ENCODE measurements around the gene DSEL. TPM values are rescaled to one million over a fixed set of nuclear protein-coding genes. Genes with fewer than 3 reads are reported as not detected.

DSEL gene
- 10 to 100 TPM in 3 of 8 experiments, 1 to 10 TPM in 5; 3.2 to 25.0 (median 8.2) TPM for total RNA-seq

DNA sequence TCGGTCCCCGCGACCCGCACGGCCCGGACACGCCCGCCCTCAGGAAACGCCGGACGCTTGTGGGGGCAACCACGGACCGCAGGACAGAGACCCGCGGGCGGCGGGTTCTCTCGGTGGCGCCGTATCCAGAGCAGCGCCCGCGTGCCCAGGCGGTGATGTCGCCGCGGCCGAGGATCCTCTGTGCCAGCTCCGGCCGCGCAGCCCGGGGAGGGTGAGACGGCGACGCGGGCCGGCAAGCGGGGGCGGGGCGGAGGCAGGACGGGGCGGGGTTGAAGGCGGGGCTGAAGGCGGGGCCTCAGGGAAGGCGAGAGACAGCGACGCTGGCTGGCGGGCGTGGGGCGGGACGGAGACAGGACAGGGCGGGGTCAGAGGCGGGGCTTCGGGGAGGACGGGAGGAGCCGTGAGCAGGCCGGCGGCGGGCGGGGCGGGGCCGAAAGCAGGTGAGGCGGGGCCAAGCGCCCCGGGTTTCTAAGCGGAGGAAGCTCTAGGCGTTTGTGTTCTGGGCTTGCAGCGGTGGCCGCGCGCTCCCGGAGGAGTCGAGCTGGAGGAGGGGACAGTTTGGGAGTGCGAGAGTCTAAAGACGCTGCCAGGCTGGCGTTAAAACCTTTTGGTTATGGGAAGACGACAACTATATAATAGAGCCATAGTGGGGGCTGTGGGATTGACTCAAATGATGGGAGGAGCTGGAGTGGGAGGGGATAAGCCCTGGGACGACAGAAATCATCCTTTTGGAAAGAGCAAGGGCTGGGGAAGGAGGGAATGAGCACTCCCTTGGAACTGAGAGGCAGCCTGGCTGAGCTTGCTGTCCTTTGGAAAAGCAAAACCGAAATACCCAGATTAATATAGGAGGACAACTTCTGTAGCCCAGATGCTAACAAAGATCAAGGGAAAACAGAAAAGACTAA, at the start of gene DSEL:
Gene DSEL, minus strand, starts transcription at position 182 of the 905 bp plus-strand sequence. CDS start 2,112 bp downstream, outside the sequence.
- WGBS, 10 experiments, result 0% methylated on average over 1 to 8 of the region's 79 CpGs; no CpG with 5 or more reads in 3 of the 10 experiments

DNA sequence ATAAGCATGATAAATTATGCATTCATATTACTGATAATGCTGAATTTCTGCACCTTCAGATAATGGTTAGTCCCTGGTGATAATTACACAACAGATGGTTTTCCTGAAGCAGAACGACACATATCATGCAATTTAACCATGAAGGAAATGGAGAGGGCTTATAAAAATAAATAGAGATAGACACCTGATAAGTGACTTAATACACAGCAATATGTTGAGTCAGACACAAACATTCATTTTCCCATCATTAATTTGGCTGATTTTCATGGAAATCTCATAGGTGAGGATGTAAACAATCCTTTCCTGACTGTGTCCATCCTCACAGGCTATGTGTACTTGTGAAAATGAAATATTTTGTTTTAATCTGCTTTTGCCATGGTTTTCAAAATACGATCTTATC, 36.9 kb upstream of the DSEL start:
- in situ Hi-C loops (cut with MboI; ENCODE audit: low pct_unique_long_range_greater_than_20kb in 2 of 9, low sequenced_read_pairs in 9 of 9, unreplicated experiment in 9 of 9), result no loop called here
- ATAC-seq (replicated peaks in 6 of 8), result no peak
- WGBS, 10 experiments, result 56 to 100% (median 78%) methylated on average over 1 to 2 of the region's 2 CpGs
- Histone ChIP-seq H3K27ac (no peak overlapping the region), H3K4me1 (replicated peaks in 1 of 2) (no peaks in the 10 kb centered on the region), H3K4me3 (no peak overlapping the region)

More for the DNA sequence above, at the start of gene DSEL:
- peak; percentile 83 to 90 (median 86) for ATAC-seq (replicated peaks in 6 of 8)
- in situ Hi-C loops (cut with MboI; ENCODE audit: low pct_unique_long_range_greater_than_20kb in 2 of 9, low sequenced_read_pairs in 9 of 9, unreplicated experiment in 9 of 9), result no loop called here
- Histone ChIP-seq H3K4me1 (replicated peaks in 1 of 2) (peaks cover 0 to 7% of the 10 kb centered on the region in 2 donors), H3K27ac (peak within 1 kb of the TSS; percentile 22 to 29), H3K4me3 (peak within 1 kb of the TSS; percentile 46 to 81 (median 55))

DNA sequence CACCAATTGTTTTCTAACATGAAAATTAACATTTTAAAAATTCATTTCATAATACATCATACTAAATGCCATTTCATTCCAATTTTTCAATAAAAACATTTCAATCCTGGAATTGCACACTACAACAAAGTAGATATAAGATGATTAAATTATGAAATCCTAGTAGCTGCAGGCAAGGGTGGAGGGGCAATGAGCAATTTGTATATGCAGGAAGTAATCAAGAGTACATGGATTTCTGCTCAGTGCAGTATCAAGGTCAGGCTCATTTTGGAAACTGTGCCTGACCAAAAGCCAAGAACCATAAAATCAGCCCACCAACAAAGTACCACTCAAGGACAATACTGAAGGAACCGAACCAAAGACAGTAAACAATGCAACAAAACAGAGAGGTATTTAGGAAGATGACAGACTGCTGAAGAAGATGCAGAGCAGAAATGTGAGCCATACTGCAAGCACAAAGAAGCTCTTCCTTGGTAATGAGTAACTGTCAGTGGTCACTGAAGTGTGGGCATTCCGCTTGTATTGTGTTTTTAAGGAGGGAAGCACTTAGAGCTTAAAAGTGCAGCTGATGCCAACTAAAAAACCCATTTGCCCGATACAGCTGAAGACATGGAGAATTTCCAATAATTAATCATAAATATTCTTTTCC, 34.5 kb upstream of the DSEL start:
- H3K4me1 ChIP-seq (replicated peaks in 1 of 2), result no peaks in the 10 kb centered on the region
- H3K27ac ChIP-seq, result no peak overlapping the region
- WGBS, 10 experiments, result 0 to 65% (median 31%) methylated on average over 1 to 3 of the region's 3 CpGs
- no peak overlapping the region for H3K4me3 ChIP-seq
- in situ Hi-C loops (cut with MboI; ENCODE audit: low pct_unique_long_range_greater_than_20kb in 2 of 9, low sequenced_read_pairs in 9 of 9, unreplicated experiment in 9 of 9), result no loop called here
- peak in 3 of 8 experiments; percentile 38 to 57 (median 54) for ATAC-seq (replicated peaks in 6 of 8)

DNA sequence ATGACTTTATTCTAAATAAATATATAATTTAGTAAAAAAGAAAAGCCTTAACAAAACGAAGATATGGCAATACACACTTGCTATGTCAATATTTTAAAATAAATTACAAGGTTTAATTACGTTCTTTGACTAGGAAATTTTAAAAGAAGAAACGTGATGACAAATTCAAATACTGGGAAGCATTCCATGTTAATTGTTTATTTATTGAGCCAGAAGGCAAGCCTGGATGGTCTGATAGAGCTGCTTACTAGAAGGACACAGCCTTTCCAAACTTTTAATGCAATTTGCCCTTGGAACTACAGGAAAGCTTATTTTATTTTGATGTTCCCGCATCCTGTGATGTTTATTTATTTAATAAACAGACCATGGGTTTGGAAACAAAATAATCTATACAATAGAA, 33.4 kb upstream of the DSEL start:
- Histone ChIP-seq H3K4me3 (no peak overlapping the region), H3K27ac (no peak overlapping the region), H3K4me1 (replicated peaks in 1 of 2) (no peaks in the 10 kb centered on the region)
- in situ Hi-C loops (cut with MboI; ENCODE audit: low pct_unique_long_range_greater_than_20kb in 2 of 9, low sequenced_read_pairs in 9 of 9, unreplicated experiment in 9 of 9), result no loop called here
- WGBS, 10 experiments, result 13 to 94% (median 70%) methylated on average over 3 to 4 of the region's 4 CpGs
- ATAC-seq (replicated peaks in 6 of 8), result no peak

DNA sequence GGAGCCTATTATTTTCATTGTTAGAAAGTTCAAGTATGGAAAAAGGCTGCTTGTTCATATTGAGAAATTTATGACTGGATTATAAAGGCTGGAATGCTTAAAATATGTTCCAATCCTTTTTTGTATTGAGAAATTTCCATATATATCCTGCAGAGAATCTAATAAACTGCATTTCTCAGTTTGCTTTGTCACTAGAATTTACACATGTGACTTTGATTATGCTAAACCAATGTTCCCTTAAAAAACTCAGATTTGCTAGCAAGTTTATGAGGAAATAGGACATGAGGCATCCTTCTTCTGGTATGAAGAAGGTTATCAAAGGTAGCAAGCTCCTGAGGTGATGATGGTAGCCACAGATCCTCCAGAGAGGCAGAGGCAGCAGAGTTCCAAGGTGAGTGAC, 29.2 kb upstream of the DSEL start:
- in situ Hi-C loops (cut with MboI; ENCODE audit: low pct_unique_long_range_greater_than_20kb in 2 of 9, low sequenced_read_pairs in 9 of 9, unreplicated experiment in 9 of 9), result no loop called here
- H3K27ac ChIP-seq, result no peak overlapping the region
- peak in 1 of 8 experiments; percentile 47 for ATAC-seq (replicated peaks in 6 of 8)

DNA sequence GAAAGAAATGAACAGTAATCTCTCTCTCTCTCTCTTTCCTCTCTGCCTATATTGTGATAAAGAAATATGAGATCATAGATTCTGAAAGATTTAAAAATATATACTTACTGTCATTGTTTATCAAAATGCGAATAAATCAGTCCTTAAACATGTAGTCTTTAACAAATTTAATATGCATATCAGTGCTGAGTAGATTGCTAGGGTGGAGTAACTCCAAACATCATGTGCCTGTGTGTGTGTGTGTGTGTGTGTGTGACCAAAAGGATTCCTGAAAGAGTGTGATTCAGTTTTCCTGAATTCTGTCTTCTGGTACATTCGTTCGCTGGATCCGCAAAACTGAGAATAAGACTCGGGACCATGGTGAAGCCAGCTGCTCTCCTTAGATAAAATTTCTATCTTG, 24.0 kb upstream of the DSEL start:
- in situ Hi-C loops (cut with MboI; ENCODE audit: low pct_unique_long_range_greater_than_20kb in 2 of 9, low sequenced_read_pairs in 9 of 9, unreplicated experiment in 9 of 9), result no loop called here
- H3K4me3 ChIP-seq, result no peak overlapping the region
- WGBS, 10 experiments, result 53 to 91% (median 83%) methylated on average over 3 to 5 of the region's 5 CpGs; no CpG with 5 or more reads in 2 of the 10 experiments
- H3K4me1 ChIP-seq (replicated peaks in 1 of 2), result no peaks in the 10 kb centered on the region
- ATAC-seq (replicated peaks in 6 of 8), result peak in 3 of 8 experiments; percentile 67 to 85 (median 75)
- H3K27ac ChIP-seq, result no peak overlapping the region

More for the DNA sequence above, 29.2 kb upstream of the DSEL start:
- no peaks in the 10 kb centered on the region for H3K4me1 ChIP-seq (replicated peaks in 1 of 2)
- H3K4me3 ChIP-seq, result no peak overlapping the region

DNA sequence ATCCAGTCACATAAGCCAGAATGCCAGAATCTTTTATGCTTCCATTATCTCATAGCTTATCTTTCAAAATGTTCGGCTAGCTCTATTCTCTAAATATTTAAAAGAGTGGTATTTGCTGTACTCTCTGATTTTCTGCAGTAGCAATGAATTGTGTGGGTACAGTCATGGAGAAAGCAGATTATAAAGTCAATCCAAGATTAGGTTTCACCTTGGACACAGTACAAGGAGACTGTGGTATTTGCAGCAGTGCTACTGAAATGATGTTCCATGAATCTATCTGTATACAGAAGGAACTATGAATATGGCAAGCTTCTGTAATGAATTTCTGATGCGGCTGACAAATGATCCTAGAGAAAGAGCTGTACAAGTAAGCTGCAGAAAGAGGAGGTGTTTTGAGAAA, 15.4 kb upstream of the DSEL start:
- WGBS, 10 experiments, result 57 to 100% (median 93%) methylated on average over 1 to 2 of the region's 2 CpGs
- ATAC-seq (replicated peaks in 6 of 8), result no peak
- H3K27ac ChIP-seq, result no peak overlapping the region
- in situ Hi-C loops (cut with MboI; ENCODE audit: low pct_unique_long_range_greater_than_20kb in 2 of 9, low sequenced_read_pairs in 9 of 9, unreplicated experiment in 9 of 9), result no loop called here
- no peak overlapping the region for H3K4me3 ChIP-seq
- H3K4me1 ChIP-seq (replicated peaks in 1 of 2), result no peaks in the 10 kb centered on the region

DNA sequence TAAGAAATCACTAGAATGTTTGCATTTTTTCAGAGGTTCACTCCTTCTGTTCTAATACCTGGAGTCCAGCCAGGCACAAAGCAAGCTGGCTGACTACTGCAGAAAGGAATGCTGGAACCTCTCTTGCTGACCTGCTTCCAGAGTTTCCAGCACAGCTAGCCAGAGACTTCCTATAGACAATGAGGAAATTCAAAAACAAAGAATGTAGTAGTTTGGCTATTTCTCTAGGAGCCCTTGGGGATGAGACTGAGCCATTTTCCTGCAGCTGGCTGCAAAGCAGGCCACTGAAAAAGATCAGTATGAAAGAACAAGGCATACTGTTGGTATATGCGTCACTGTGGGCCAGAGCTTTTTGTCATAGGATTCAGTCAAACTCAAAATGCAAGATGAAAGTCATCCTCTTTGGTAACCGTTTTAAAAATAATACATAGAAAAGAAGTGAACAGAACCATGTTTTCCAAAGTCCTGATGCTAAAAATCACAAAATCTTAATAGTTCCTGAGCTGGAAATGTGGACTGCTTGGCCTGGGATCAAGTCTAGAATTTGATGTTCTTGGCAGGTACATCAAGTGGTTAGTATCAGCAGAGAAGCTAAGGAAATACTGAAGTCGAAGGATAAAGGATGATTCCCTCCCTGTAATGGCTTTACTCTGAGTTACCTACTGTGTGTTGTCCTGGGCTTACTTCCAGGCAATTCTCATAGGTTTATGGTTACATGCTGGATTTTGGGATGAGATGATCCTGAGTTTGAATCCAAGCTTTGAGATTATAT, 9.0 kb upstream of the DSEL start:
- in situ Hi-C loops (cut with MboI; ENCODE audit: low pct_unique_long_range_greater_than_20kb in 2 of 9, low sequenced_read_pairs in 9 of 9, unreplicated experiment in 9 of 9), result no loop called here
- WGBS, 10 experiments, result 12 to 90% (median 73%) methylated on average over 2 to 3 of the region's 3 CpGs; no CpG with 5 or more reads in 3 of the 10 experiments

DNA sequence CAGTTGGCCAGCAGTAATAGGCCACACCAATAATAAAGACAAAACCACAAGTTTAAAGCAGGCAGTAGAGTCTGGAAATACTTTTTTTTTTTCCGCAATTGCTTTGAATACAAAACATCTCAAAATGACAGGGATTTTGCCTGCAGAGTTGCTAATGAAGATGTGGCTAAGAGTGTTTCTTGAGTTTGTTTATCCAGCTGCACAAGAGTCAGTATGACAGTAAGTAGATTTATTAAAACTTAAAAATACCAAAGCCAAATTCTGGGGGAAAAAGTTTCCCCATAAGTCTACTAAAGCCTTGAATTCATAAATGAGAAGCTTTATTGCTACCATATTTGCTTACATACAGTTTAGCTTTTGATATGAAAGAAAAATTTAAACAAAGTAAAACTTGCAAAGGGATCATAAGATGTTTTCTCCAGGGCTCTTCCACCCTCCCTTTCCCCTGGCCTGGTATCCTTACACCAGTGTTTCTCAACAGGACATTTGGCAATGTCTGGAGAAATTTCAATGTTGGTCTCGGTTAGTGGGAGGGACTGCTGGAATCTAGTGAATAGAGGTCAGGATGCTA, 3.9 kb upstream of the DSEL start:
- in situ Hi-C loops (cut with MboI; ENCODE audit: low pct_unique_long_range_greater_than_20kb in 2 of 9, low sequenced_read_pairs in 9 of 9, unreplicated experiment in 9 of 9), result no loop called here
- Histone ChIP-seq H3K4me3 (no peak overlapping the region), H3K27ac (no peak overlapping the region), H3K4me1 (replicated peaks in 1 of 2) (peaks cover 0 to 5% of the 10 kb centered on the region in 2 donors)
- ATAC-seq (replicated peaks in 6 of 8), result no peak
- 0 to 100% (median 92%) methylated on average over 1 to 2 of the region's 2 CpGs; no CpG with 5 or more reads in 1 of the 10 experiments for WGBS, 10 experiments

More for the DNA sequence above, 9.0 kb upstream of the DSEL start:
- ATAC-seq (replicated peaks in 6 of 8), result peak in 6 of 8 experiments; percentile 33 to 95 (median 72)
- Histone ChIP-seq H3K4me1 (replicated peaks in 1 of 2) (no peaks in the 10 kb centered on the region), H3K4me3 (no peak overlapping the region), H3K27ac (no peak overlapping the region)

DNA sequence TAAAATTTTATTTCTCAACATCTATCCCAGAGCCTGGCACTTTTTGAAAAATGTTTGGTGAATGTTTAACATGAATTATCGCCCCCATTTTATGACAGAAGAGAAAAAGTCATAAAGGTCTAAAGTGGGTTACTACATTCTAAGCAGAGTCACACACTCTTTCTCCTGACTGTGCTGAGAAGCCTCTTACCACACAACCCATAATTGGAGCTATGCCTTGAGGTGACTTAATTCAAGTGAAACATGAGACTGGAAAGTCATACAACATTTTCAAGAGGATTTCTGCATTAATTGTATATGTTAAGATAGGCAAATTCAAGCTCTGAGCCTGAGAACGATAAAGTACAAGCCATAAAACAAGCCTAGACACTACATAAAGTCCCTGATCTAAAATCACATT, 3.1 kb upstream of the DSEL start:
- 10 to 100% (median 68%) methylated on average over 1 to 2 of the region's 2 CpGs; no CpG with 5 or more reads in 1 of the 10 experiments for whole genome bisulfite sequencing, 10 experiments
- in situ Hi-C loops (cut with MboI; ENCODE audit: low pct_unique_long_range_greater_than_20kb in 2 of 9, low sequenced_read_pairs in 9 of 9, unreplicated experiment in 9 of 9), result no loop called here
- ATAC-seq (replicated peaks in 6 of 8), result no peak
- Histone ChIP-seq H3K27ac (no peak overlapping the region), H3K4me1 (replicated peaks in 1 of 2) (peaks cover 0 to 7% of the 10 kb centered on the region in 2 donors), H3K4me3 (no peak overlapping the region)

DNA sequence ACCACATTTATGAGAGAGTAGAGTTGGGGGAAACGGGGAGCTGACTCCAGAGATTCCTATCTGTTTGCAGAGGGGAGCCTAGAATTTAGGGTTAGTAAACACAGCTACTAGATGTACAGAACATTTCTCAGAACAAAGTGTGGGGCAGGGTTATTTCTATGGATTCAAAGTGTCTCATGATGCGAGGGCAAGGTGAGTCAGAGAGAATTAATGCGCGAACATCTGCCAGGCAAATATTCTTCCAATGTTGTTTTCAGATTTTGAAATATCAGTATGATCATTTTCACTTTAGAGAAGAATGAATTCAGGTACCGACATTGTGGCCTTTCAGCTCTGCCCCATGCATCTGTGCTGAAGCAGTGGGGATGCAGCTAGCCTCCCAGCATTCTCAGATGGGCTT, 2.0 kb upstream of the DSEL start:
- in situ Hi-C loops (cut with MboI; ENCODE audit: low pct_unique_long_range_greater_than_20kb in 2 of 9, low sequenced_read_pairs in 9 of 9, unreplicated experiment in 9 of 9), result no loop called here
- H3K4me1 ChIP-seq (replicated peaks in 1 of 2), result peaks cover 0 to 7% of the 10 kb centered on the region in 2 donors
- H3K27ac ChIP-seq, result no peak overlapping the region
- no peak for ATAC-seq (replicated peaks in 6 of 8)
- H3K4me3 ChIP-seq, result no peak overlapping the region
- 60 to 100% (median 100%) methylated on average over 1 to 5 of the region's 5 CpGs; no CpG with 5 or more reads in 1 of the 10 experiments for WGBS, 10 experiments

DNA sequence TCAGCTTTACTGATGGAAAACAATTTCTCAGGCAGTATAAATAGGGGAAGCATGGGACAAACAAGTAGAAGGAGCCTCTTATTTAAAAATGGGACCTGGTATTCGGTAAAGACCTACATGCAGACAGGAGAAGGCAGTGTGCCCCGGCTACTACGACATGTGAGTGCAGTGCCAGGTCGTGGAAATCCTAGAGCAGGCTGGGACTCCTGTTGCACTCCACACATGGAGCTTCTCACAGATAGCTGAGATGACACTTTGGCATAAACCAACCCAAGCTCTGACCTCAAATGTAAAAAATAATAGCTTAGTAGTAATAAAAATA, 885 bp upstream of the DSEL start:
- no peak for ATAC-seq (replicated peaks in 6 of 8)
- Histone ChIP-seq H3K4me1 (replicated peaks in 1 of 2) (peaks cover 0 to 7% of the 10 kb centered on the region in 2 donors), H3K4me3 (peak overlapping the region; percentile 46 to 81 (median 55)), H3K27ac (no peak overlapping the region)
- 0 to 23% (median 8%) methylated on average over 1 to 4 of the region's 4 CpGs; no CpG with 5 or more reads in 1 of the 10 experiments for WGBS, 10 experiments
- in situ Hi-C loops (cut with MboI; ENCODE audit: low pct_unique_long_range_greater_than_20kb in 2 of 9, low sequenced_read_pairs in 9 of 9, unreplicated experiment in 9 of 9), result no loop called here
